Measurements from ENCODE around the gene PROX1. TPM values are rescaled to one million over a fixed set of nuclear protein-coding genes. Genes with fewer than 3 reads are reported as not detected.

PROX1 gene
- total and polyA plus RNA-seq, 2 of the 8 experiments (the other 6 are each of a cell fraction or from before 2014, with no cell fraction given) = 0.30 to 2.0 TPM

GRCh38 chr1:214009423-214010196 lies 21.8 kb downstream of the PROX1 start (continued):
- TF ChIP-seq KDM4A (IDR thresholded peaks at IDR 0.05; ENCODE audit: low read depth, low read length, severe bottlenecking) = no peak
- no peak for TF ChIP-seq KDM5A (IDR thresholded peaks at IDR 0.05; ENCODE audit: low read length)
- no peak for TF ChIP-seq GABPA (IDR thresholded peaks at IDR 0.05; ENCODE audit: borderline replicate concordance, insufficient read depth, low read length)
- no peak for TF ChIP-seq SRF (IDR thresholded peaks at IDR 0.05; ENCODE audit: low read depth, low read length)
- no peak for TF ChIP-seq SP2 (IDR thresholded peaks at IDR 0.05; ENCODE audit: low read length)
